NCI-H1930 (cell line): ENCODE results near the gene UBAP2.

Experiments
- DNase-seq, 2 experiments: peaks; one replicate each; lab custom pipeline; 2025; lab: John Stamatoyannopoulos, UW

UBAP2 gene

DNA sequence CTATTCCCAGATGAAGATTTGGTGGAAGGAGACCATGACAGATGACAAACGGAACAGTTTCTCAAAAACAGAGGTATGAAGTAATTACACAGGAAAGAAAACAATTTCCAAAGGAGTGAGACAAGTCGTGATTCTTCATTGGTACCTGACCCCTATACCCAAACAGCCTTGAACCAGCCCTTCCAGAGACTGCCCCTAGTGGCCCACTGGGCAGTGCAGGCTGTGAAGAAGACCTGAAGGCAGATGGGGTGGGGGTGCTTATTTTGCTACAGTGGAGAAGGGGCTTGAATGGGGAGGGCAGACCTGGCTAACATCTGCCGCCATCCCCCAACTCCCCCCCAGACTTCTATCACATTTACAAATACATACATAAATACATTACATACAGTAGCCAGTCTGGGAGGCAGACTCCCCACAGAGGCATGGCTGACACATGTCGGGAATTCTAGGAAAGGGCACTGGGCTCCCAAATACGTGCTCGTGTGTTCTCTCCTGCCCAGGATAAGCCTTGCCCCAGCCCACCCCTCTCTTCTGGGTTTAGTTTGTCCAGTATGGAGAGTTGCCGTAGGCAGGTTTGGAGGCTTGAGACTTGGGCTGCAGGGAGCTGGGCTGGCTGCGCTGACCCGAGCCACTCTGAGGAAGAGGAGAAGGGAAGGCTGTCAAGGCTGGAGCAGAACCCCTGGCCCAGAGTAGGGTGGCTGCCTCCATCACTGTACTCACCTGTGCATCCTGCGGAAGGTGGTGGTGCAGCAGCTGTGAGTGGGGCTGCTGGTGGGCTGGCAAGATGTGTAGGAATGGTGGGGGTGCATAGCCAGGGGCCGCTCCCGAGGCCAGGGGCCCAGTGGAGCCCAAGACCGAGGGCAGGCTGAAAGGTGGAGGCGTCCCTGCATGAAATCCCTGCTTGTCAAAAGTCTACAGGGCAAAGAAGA is 126.5 kb downstream of the UBAP2 start:
- DNase-seq = no peak

GRCh38 chr9:33919276-33919897 is 129.3 kb downstream of the UBAP2 start:
- DNase-seq = no peak

GRCh38 chr9:33917036-33917435 is 131.7 kb downstream of the UBAP2 start:
- DNase-seq = no peak

DNA sequence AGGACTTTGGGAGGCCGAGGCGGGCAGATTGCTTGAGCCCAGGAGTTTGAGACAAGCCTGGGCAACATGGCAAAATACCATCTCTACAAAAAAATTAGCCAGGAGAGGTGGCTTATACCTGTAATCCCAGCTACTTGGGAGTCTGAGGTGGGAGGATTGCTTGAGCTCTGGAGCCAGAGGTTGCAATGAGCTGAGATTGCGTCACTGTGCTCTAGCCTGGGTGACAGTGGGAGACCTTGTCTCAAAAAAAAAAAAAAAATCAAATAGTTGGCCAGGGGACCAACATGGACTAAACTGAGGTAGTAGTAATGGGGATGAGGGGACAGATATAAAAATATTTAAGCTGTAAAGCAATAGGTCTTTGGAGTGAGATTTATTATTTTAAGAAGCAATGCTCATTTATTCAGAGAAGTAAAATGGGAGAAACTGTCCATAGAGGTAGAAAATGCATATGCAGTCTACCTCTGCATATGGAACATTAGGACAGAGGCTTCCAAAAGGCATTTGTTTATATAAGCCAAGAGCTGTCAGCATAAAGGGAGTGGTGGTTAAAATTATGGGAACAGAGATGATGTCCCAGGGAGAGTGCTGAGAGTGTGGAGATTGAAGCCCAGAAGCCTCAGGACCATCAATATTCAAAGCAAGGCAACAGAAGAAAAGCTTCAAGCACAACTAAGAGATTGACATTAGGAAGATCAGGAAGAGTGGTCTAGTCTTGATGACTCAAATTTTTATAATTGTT is 133.6 kb downstream of the UBAP2 start:
- no peak for DNase-seq

DNA sequence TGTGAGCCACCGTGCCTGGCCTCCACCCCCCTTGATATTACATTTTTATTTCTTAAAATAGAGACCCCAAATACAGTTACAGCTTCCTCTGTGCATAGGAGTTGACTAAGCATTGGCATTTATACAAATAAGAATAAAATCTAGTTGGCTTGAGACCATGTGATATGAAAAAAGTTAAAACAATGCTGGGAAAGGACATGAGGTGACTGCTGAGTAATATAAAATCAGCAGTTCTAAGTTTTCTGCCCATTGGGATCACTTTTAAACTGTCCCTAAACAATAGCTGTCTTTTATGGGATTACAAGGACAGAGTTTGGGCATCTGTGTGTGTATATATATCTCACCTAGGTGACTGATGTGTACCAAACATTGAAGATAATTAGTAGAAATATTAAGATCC is 135.1 kb downstream of the UBAP2 start:
- DNase-seq = no peak

- DNase-seq = no peak
Measured at GRCh38 chr9:33908749-33909148, 139.9 kb downstream of the UBAP2 start.

GRCh38 chr9:33908114-33908513 is 140.6 kb downstream of the UBAP2 start:
- no peak for DNase-seq

DNA sequence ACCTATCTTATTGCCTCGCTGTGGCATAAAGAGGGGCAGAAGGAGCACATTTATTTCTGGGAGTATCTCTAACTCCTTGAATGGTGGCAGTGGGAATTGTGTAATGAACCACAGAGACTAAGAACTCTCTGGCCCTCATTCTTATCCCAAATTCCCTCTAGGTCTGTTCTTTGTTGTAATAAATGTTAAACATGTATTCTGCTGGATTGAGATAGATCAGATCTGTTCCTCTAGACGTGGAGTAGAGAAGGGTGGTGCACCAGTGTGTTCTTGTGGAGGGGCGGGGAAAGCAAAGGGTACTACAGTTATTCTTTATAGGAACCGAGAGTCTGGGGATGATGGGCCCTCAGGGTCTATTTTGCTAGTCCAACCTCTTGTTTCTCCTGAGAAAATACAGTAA is 141.3 kb downstream of the UBAP2 start:
- no peak for DNase-seq

GRCh38 chr9:33906769-33907168 is 141.9 kb downstream of the UBAP2 start:
- no peak for DNase-seq

- no peak for DNase-seq
Measured at GRCh38 chr9:33905137-33905536, 143.6 kb downstream of the UBAP2 start.

DNA sequence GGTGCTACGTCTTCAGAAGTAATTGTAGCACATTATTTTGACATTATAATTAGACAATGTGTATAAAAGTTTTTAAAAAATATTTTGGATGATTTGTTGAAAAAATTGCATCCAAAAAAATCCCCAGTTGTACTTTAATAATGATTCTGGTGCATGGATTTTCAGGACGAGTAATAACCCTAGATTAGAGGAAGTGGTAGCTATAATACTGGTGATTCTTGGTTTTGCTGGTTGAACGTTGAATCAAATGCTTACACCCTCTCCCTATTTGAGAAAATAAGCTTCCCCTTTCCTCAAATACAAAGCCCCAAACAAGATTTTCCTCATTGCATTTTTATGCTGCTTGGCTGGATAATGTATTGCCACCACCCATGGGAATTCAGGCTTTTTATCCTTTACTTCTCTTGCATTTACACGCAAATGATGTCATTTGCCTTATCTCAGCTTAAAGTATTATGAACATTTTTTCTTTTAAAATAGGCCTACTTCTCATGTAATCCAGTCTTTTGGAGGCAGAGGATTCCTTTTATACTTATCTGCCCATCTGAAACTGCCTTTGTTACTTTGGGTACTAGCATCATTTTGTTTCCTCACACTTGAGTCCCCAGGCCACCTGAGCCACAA is 145.4 kb downstream of the UBAP2 start:
- DNase-seq = no peak

DNA sequence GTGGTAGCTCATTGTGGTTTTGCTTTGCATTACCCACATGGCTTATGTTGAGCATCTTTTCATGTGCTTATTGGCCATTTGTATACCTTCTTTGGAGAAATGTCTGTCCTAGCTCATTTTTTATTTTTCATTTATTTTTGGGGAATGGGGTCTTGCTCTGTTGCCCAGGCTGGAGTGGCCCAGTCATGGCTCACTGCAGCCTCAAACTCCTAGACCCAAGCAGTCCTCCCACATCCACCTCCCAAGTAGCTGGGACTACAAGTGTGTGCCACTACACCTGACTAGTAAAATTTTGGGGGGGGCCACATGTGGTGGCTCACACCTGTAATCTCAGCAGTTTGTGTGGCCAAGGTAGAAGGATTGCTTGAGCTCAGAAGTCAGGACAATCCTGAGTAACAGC is 154.4 kb downstream of the UBAP2 start:
- DNase-seq = no peak

- DNase-seq = no peak
Measured at GRCh38 chr9:33893861-33894260, 154.8 kb downstream of the UBAP2 start.

DNA sequence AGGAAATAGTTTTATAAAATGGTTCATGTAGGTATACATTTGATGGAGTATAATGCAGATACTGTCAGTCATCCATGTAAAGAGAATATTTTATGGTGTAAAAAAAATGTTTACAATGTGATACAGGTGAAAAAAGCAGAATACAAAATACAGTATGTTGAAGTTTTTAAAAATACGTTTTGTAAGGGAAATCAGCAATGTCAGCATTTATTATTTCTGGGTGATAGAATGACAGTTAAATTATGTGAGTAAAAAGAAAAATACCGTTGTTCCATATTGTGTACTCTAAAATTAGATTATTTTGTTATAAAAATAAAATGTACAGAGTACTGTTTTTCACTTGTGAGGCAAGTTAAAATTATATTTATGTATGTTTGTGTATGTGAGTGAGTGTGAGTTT is 162.7 kb downstream of the UBAP2 start:
- DNase-seq = no peak

- DNase-seq = peak; percentile 45 to 74
Measured at GRCh38 chr9:33884856-33885701, 163.6 kb downstream of the UBAP2 start.

DNA sequence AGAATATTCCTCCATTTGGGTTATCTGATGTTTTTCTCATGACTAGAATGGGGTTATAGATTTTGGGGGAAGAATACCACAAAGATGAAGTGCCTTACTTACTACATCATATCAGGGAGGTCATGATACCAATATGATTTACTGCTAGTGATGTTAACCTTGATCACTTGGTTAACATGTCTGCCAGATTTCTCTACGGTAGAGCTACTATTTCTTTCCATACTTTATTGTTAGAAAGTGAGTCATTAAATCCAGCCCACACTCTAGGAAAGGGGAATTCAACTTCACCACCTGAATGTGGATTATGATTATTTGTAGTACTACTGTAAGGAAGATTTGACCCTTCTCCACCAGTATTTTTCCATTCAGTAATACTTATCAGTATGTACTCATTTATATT is 167.1 kb downstream of the UBAP2 start:
- no peak for DNase-seq

GRCh38 chr9:33880211-33881089 is 168.2 kb downstream of the UBAP2 start:
- DNase-seq = no peak

DNA sequence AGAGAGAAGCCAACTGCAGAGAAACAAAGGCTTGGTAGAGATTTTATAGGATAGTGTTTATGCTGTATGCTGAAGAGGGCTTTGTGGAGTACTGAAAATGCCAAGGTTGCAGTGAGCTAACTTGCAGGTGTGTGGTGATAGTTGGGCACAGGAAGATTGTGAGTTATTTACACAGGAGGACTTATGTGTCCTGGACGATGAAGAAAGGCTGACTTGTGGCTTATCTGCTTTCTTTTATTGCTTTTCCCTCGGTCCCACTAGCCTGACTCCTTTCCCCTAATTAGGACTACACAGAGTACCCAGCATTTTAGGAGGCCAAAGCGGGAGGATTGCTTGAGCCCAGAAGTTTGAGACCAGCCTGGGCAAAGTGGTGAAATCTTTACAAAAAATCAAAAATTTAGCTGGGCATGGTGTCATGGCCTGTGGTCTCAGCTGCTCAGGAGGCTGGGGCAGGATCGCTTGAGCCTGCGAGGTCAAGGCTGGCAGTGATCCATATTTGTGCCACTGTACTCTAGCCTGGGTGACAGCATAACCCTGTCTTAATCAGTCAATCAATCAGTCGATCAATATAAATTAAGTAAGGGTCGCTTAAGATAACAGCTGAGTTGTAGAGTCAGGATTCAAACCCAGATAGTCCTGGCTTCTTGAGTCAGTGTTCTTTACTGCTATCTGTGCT is 169.9 kb downstream of the UBAP2 start:
- no peak for DNase-seq

DNA sequence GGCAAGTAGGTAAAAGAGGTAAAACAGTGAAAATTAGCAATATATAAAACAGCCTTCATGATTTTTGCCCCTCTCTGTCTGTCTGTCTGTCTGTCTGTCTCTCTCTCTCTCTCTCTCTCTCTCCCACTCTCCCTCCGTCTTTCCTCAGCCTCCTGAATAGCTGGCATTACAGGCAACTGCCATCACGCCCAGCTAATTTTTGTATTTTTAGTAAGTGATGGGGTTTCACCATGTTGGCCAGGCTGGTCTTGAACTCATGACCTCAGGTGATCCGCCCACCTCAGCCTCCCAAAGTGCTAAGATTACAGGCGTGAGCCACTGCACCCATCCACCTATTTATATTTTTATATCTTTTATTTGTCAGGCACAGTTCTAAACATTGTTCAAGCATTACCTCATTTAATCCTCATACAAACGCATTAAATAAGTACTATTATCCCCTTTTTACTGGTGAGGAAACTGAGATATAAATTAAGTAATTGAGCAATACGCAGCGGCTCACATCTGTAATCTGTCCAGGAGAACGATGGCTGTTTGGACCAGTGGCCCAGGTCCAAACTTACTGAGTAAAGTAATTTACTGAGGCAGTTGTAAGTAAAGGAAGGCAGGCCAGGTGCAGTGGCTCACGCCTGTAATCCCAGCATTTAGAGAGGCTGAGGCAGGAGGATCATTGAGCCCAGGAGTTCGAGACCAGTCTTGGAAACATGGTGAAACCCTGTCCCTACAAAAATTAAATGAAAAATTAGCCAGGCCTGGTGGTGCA is 170.8 kb downstream of the UBAP2 start:
- no peak for DNase-seq
